Parathyroid adenoma (tissue), 2 donors: Measurements from ENCODE around the gene ASTN2.

Source experiments
- H2AFZ ChIP-seq: fragments of 300-600 bp; sonication (generic); one replicate; pipeline ENCODE4 v1.7.0; 2017; ENCODE audit warnings: antibody characterized with exemption, mild to moderate bottlenecking
- H3K27ac ChIP-seq: fragments of 300-600 bp; sonication (generic); one replicate; pipeline ENCODE4 v1.7.0; 2017
- H3K27me3 ChIP-seq: fragments of 300-600 bp; sonication (generic); one replicate; pipeline ENCODE4 v1.7.0; 2017; ENCODE audit warnings: low read length; ENCODE audit not compliant: control insufficient read depth, insufficient read depth
- H3K36me3 ChIP-seq: fragments of 300-600 bp; sonication (generic); one replicate; pipeline ENCODE4 v1.7.0; 2017; ENCODE audit warnings: low read length; ENCODE audit not compliant: control insufficient read depth, insufficient read depth
- H3K4me1 ChIP-seq: fragments of 300-600 bp; sonication (generic); one replicate; pipeline ENCODE4 v1.7.0; 2017; ENCODE audit warnings: control low read depth
- H3K4me2 ChIP-seq: fragments of 300-600 bp; sonication (generic); one replicate; pipeline ENCODE4 v1.7.0; 2017; ENCODE audit warnings: low read length
- H3K4me3 ChIP-seq: fragments of 300-600 bp; sonication (generic); one replicate; pipeline ENCODE4 v1.7.0; 2017; ENCODE audit warnings: low read depth, low read length
- H3K79me2 ChIP-seq: fragments of 300-600 bp; sonication (generic); one replicate; pipeline ENCODE4 v1.7.0; 2017; ENCODE audit warnings: control low read depth
- H3K9ac ChIP-seq: fragments of 300-600 bp; sonication (generic); one replicate; pipeline ENCODE4 v1.7.0; 2017; ENCODE audit warnings: mild to moderate bottlenecking
- H3K9me3 ChIP-seq: fragments of 300-600 bp; sonication (generic); one replicate; pipeline ENCODE4 v1.7.0; 2017; ENCODE audit warnings: low read length; ENCODE audit not compliant: control insufficient read depth
- TF ChIP-seq, protein P1 (sequence below): fragments of 300-600 bp; sonication (generic); IDR thresholded peaks from one replicate; pipeline ENCODE4 v1.7.0; 2017; ENCODE audit warnings: antibody characterized with exemption, mild to moderate bottlenecking
- donor health status: primary hyperparathyroidism.

The ASTN2 gene

DNA sequence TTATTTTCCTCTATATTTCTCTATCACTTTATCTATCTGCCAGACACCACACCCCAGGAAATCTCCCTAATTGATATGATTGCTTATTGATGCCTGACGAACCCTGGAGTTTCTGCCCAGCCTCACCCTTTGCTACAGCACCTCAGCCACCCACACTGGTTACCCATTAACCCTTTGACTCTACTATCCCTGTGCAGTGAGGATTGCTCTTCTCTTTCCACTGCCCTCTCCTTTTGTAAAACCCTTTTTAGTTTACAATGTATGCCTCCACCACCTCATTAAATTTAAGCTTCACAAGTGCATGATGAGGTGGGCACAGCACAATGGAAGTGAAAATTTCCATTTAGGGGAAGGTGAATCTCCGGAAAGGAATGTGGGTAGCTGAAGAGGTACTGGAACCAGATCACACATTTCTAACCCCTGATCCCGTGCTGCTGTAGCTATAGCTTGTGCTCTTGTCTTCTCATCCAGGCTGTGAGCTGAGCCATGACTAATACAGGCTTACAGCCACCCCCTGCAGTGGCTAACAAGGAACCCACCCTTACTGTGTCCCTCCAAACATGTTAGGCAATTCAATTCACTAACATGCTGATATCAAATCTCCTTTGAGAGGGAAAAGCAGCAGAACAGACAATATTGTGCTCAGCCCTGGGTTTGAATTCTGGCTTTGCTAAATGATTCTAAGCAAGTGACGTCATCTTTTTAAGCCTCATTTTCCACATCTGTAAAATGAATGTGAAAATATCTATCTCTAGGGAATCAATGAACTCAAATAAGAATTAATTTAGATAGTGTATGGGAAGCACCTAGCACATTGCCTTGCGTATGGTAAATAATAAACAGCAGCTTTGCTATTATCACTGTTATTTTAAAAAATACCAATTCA, 914.6 kb downstream of the ASTN2 start:
- no peak overlapping the region for H3K9ac ChIP-seq
- no peaks in the 10 kb centered on the region for H3K9me3 ChIP-seq
- H3K79me2 ChIP-seq, result no peaks in the 10 kb centered on the region
- H3K4me3 ChIP-seq, result no peak overlapping the region
- H3K27ac ChIP-seq, result no peak overlapping the region
- H3K4me1 ChIP-seq, result no peaks in the 10 kb centered on the region
- TF ChIP-seq, protein P1, sequence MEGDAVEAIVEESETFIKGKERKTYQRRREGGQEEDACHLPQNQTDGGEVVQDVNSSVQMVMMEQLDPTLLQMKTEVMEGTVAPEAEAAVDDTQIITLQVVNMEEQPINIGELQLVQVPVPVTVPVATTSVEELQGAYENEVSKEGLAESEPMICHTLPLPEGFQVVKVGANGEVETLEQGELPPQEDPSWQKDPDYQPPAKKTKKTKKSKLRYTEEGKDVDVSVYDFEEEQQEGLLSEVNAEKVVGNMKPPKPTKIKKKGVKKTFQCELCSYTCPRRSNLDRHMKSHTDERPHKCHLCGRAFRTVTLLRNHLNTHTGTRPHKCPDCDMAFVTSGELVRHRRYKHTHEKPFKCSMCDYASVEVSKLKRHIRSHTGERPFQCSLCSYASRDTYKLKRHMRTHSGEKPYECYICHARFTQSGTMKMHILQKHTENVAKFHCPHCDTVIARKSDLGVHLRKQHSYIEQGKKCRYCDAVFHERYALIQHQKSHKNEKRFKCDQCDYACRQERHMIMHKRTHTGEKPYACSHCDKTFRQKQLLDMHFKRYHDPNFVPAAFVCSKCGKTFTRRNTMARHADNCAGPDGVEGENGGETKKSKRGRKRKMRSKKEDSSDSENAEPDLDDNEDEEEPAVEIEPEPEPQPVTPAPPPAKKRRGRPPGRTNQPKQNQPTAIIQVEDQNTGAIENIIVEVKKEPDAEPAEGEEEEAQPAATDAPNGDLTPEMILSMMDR, result no peak
- H3K36me3 ChIP-seq, result no peaks in the 10 kb centered on the region
- no peaks in the 10 kb centered on the region for H3K27me3 ChIP-seq
- H3K4me2 ChIP-seq, result no peak overlapping the region
- H2AFZ ChIP-seq, result no peak overlapping the region

DNA sequence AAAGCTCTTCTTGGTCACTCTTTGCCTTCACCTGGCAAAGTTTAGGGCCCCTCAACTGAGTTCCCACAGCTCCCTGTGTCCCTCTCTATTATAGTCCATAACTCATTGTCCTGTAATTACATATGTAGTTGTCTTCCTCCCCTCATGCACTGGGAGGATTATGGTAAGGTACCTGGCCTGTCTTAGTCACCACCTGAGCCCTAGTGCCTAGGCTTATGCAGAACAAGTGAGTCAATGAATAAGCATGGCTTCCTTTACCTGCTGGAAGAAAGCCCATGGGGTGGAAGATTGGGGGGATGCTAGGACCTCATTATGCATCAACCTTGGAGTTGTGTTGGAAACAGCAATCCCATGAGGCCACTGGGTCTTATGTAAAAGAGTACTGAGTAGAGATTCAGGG, 915.4 kb downstream of the ASTN2 start:
- no peaks in the 10 kb centered on the region for H3K9me3 ChIP-seq
- no peaks in the 10 kb centered on the region for H3K27me3 ChIP-seq
- H3K4me1 ChIP-seq, result no peaks in the 10 kb centered on the region
- no peak overlapping the region for H3K4me2 ChIP-seq
- TF ChIP-seq, protein P1, result no peak
- H3K4me3 ChIP-seq, result no peak overlapping the region
- H3K9ac ChIP-seq, result no peak overlapping the region
- no peaks in the 10 kb centered on the region for H3K79me2 ChIP-seq
- H2AFZ ChIP-seq, result no peak overlapping the region
- no peaks in the 10 kb centered on the region for H3K36me3 ChIP-seq
- H3K27ac ChIP-seq, result no peak overlapping the region

DNA sequence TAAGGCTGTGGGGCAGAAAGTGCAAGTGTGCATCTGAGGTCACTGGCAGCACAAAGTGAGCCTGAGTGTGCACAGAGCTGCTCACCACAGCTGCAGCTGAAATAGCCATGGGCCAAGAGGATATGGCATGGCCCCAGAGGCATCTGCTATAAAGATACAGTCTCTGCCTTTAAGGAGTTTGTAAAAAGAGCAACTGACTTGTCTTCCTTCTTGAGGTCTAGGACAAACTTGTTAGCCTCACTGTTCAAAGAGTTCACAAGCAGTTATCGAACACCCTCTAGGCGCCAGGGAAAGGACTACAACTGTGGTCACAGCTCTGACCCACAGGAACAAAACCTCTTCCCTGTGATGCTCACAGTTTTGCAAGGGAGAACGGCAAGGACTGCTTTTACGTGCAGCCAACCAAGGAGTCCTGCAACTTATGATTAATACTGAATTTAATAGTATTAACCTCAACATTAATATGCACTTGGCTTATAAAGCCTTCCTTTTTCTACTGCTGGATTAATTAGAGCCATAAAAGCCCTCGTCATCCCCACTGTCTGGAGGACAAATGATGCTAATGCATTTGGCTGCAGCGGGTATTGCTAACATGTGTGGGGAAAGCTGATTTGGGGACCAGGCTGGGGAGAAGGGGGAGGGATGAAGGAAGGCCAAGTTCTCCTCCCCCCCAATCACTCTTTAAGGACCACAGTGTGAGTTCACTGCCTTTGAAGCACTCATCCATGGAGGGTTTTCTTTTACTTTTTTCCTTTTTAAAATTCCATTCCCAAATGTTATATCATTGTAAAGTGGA, 917.6 kb downstream of the ASTN2 start:
- Histone ChIP-seq H2AFZ (no peak overlapping the region), H3K79me2 (no peaks in the 10 kb centered on the region), H3K4me3 (no peak overlapping the region), H3K27me3 (no peaks in the 10 kb centered on the region), H3K4me2 (no peak overlapping the region), H3K9me3 (no peaks in the 10 kb centered on the region), H3K36me3 (no peaks in the 10 kb centered on the region), H3K9ac (no peak overlapping the region), H3K27ac (no peak overlapping the region), H3K4me1 (no peaks in the 10 kb centered on the region)
- TF ChIP-seq, protein P1, result no peak

DNA sequence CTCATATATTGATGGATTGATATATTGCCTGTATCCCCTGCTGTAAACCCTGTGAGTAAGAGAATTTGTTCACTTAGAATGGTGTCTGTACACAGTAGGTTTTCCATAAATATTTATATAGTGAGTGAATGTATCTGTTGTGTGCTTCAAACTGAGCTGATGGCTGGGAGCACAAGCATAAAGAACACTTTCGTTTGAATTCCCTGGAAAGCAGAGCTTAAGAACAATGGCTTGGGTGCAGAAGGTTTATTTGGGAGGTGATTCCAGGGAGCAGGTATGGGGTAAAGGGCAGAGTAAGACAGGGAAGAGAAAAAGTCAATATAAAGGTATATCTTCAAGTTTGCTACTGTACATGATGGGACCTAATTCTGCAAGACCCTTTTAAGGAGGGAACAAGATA, 918.7 kb downstream of the ASTN2 start:
- TF ChIP-seq, protein P1, result no peak
- Histone ChIP-seq H3K4me1 (no peaks in the 10 kb centered on the region), H3K79me2 (no peaks in the 10 kb centered on the region), H3K9ac (no peak overlapping the region), H3K27me3 (no peaks in the 10 kb centered on the region), H3K4me2 (no peak overlapping the region), H3K36me3 (no peaks in the 10 kb centered on the region), H3K9me3 (no peaks in the 10 kb centered on the region), H2AFZ (no peak overlapping the region), H3K27ac (no peak overlapping the region), H3K4me3 (no peak overlapping the region)
